Measurements from ENCODE around the gene STK38L.

The STK38L gene

DNA sequence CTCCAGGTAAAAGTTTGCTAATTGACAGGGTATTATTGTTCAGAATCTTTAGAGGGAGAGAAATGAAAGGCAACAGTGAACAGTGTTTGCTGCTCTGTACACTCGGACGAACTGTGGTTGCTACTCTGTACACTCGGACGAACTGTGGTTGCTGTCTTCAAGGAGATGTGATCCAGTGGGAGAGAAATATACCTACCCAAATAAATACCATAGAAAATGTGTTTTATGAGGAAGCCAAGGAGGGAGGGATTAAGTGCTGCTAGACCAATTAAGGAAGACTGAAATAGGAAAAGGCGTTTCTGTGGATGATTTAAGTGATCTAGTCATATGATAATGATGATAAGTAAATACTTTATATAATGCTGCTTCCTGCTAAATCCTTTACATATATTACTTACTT is 2.7 kb downstream of the STK38L start:
- peaks cover 41% of the 10 kb centered on the region for H3K4me1 Mint-ChIP-seq (ENCODE audit: low read depth)
- no peak overlapping the region for H3K27ac Mint-ChIP-seq
- peaks cover 8% of the 10 kb centered on the region for H3K36me3 Mint-ChIP-seq (ENCODE audit: low read depth)
- no peaks in the 10 kb centered on the region for H3K27me3 Mint-ChIP-seq
- peak overlapping the region; percentile 17 for H3K4me3 Mint-ChIP-seq
- H3K9me3 Mint-ChIP-seq = peaks cover 6% of the 10 kb centered on the region

DNA sequence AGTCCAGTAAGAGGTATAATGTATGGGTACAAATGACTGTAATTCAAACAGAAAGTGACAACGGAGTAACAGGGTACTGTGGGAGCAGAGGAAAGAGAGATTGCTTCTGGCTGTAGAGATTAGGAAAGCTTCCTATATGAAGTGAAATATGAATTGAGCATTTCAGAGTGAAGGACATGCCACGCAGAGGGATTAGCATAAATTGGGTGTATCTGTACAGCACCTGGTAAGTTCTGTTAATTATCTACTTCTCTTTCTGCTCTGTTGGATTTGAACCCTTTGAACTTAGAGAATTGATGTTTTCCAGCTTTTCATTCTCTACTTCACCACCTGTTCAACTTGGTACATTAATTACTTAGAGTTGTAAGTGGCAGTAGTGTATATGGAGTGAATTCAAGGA is 8.8 kb downstream of the STK38L start:
- Mint-ChIP-seq H3K27ac (no peak overlapping the region), H3K27me3 (no peaks in the 10 kb centered on the region)

DNA sequence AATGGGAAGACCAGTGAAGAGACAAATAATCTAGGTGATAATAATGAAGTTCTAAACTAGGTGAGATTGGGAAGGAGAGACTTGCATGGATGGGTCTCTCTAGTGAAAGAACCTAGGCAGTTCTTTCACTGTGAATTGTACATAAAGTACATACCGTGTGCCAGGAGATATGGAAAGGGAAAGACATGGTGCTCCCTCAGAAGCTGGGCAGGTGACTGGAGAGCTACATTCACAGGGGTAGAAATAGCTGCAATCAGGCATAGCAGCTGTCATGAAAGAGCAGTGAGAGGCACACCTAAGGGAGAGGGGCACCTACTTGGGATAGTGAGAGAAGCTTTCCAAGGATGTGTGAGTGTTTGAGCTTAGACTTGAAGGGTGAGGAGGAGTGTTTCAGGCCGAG is 9.3 kb downstream of the STK38L start:
- Mint-ChIP-seq H3K4me3 (no peak overlapping the region), H3K27ac (no peak overlapping the region), H3K27me3 (no peaks in the 10 kb centered on the region)

More for the DNA sequence above, 8.8 kb downstream of the STK38L start:
- Mint-ChIP-seq H3K4me1 (ENCODE audit: low read depth) (peaks cover 33% of the 10 kb centered on the region), H3K36me3 (ENCODE audit: low read depth) (peaks cover 11% of the 10 kb centered on the region), H3K4me3 (no peak overlapping the region), H3K9me3 (no peaks in the 10 kb centered on the region)

DNA sequence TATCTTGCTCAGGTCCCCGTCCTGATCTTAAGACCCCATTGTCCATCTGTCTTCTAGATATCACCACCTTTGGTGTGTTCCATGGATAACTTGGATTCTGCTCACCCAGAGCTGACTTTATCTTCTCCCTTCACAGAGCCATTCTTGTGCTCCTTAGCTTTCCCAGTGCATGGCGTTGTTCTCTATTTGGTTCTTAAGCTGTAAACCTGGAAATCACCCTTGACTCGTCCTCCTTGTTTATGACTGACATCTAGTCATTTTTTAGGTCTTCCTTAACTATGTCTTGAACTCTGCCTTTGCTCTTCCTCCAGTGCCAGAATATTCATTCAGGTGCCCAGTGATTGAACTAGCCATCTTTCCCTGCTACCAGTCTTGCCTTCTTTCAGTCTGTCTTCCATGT is 11.7 kb downstream of the STK38L start:
- Mint-ChIP-seq H3K9me3 (no peaks in the 10 kb centered on the region), H3K27ac (no peak overlapping the region), H3K27me3 (no peaks in the 10 kb centered on the region), H3K36me3 (ENCODE audit: low read depth) (peaks cover 22% of the 10 kb centered on the region), H3K4me1 (ENCODE audit: low read depth) (peaks cover 45% of the 10 kb centered on the region), H3K4me3 (no peak overlapping the region)

More for the DNA sequence above, 9.3 kb downstream of the STK38L start:
- no peaks in the 10 kb centered on the region for H3K9me3 Mint-ChIP-seq
- peaks cover 11% of the 10 kb centered on the region for H3K36me3 Mint-ChIP-seq (ENCODE audit: low read depth)
- peaks cover 33% of the 10 kb centered on the region for H3K4me1 Mint-ChIP-seq (ENCODE audit: low read depth)

DNA sequence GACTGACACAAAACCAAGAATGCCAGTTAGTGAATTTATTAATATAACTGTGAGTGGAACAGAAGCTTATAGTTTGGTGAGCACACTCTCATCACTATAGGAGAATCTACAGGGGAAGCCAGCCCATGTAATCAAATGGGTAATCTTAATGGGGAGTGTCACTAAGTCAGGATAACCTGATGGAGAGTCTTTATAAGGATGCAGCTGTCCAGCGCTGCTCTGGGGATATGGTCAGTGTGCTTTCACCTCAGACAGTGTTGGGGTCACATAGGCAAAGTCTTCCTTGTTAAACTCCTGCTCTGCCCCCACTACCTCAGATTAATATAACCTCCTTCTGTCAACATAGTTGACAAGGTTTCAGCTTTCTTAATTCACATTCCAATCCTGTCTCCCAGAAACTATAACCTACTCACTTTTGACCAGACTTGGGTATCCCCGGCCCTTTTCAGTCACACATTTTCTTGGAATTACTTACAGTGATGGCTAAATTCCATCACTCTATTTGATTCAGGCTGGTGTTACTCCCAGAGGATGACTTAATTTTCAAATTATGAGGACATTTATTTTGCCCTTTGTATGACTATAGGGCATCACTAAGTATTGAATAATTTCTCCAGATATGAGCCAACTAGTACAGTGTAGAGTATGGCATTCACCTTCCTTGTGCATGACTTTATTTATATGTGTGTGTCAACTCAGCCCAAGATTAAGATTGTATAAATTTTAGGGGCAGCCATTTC is 13.2 kb downstream of the STK38L start:
- Mint-ChIP-seq H3K27me3 (no peaks in the 10 kb centered on the region), H3K4me1 (ENCODE audit: low read depth) (peaks cover 47% of the 10 kb centered on the region), H3K36me3 (ENCODE audit: low read depth) (peaks cover 19% of the 10 kb centered on the region), H3K4me3 (no peak overlapping the region), H3K27ac (no peak overlapping the region), H3K9me3 (no peaks in the 10 kb centered on the region)

DNA sequence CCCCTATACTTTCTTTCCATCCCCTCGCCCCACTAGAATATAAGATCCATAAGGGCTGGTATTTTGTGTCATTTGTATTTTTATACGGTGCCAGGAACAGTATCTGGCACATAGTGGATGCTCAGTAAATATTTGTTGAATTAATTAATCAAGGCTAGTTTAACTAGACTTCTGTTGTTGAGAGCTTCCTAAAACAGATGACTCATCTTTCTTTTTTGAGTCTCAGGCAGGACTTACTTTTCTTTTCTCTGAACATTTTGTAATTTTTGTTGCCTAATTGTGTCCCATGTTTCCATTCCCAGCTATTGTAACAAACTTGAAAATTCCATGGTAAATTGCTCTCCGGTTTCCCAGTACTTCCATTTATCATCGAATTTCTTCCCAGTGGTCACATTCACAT is 16.7 kb downstream of the STK38L start:
- Mint-ChIP-seq H3K27ac (no peak overlapping the region), H3K4me3 (no peak overlapping the region), H3K36me3 (ENCODE audit: low read depth) (peaks cover 29% of the 10 kb centered on the region), H3K27me3 (no peaks in the 10 kb centered on the region), H3K9me3 (peaks cover 6% of the 10 kb centered on the region), H3K4me1 (ENCODE audit: low read depth) (peaks cover 25% of the 10 kb centered on the region)

DNA sequence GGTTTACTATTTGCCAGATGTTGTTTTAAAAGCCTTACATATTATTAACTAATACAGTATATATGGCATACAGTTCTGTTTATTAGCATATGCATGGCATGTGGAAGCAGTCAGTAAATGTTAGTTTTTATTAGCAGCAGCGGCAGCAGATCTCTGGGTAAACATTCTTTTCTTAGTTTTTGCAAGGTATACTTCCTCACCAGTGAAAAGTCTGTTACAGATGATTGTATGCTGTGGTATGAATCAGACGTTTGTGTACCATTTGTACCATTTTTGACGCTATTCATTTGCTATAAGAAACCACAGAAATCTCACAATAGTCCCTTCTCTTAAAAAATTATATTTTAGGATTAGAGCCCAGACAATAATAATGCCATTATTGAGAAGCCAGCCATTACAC is 17.8 kb downstream of the STK38L start:
- H3K36me3 Mint-ChIP-seq (ENCODE audit: low read depth) = peaks cover 30% of the 10 kb centered on the region
- peaks cover 21% of the 10 kb centered on the region for H3K4me1 Mint-ChIP-seq (ENCODE audit: low read depth)
- H3K9me3 Mint-ChIP-seq = peaks cover 12% of the 10 kb centered on the region
- H3K27me3 Mint-ChIP-seq = no peaks in the 10 kb centered on the region
- no peak overlapping the region for H3K4me3 Mint-ChIP-seq
- no peak overlapping the region for H3K27ac Mint-ChIP-seq

DNA sequence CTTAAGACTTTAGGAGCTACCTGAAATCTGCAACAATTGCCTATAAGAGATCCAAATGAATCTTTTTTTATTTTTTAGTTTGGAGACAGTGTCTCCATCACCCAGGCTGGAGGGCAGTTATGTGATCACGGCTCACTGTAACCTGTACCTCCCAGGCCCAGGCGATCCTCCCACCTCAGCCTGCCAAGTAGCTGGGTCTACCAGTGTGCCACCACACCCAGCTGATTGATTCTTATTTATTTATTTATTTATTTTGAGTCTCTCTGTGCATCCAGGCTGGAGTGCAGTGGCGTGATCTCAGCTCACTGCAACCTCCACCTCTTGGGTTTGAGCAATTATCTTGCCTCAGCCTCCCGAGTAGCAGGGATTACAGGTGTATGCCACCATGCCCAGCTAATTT is 26.1 kb downstream of the STK38L start:
- Mint-ChIP-seq H3K27me3 (no peaks in the 10 kb centered on the region), H3K9me3 (peaks cover 8% of the 10 kb centered on the region), H3K4me3 (no peak overlapping the region), H3K4me1 (ENCODE audit: low read depth) (peaks cover 9% of the 10 kb centered on the region), H3K36me3 (ENCODE audit: low read depth) (peaks cover 29% of the 10 kb centered on the region), H3K27ac (no peak overlapping the region)

DNA sequence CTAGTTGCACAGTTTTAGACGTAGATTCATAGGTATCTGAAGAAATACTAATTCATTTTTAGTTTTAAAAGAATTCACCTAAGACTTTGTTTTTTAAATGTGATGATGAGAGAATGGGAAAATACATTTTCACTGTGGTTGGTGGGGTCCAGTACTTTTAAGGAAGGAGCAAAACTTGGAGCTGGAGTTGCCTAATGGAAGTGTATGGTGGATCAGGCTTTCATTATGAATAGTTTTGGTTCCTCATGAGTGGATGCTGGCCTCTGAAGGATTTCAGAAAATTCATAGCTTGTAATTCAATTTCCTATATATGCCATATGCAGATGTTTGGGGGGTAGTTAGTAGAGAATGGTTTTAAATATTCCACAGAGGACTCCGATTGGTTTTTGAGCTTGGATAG is 27.1 kb downstream of the STK38L start:
- no peak overlapping the region for H3K4me3 Mint-ChIP-seq
- H3K27ac Mint-ChIP-seq = no peak overlapping the region
- H3K9me3 Mint-ChIP-seq = peaks cover 8% of the 10 kb centered on the region
- H3K27me3 Mint-ChIP-seq = no peaks in the 10 kb centered on the region
- peaks cover 28% of the 10 kb centered on the region for H3K36me3 Mint-ChIP-seq (ENCODE audit: low read depth)
- H3K4me1 Mint-ChIP-seq (ENCODE audit: low read depth) = peaks cover 9% of the 10 kb centered on the region

DNA sequence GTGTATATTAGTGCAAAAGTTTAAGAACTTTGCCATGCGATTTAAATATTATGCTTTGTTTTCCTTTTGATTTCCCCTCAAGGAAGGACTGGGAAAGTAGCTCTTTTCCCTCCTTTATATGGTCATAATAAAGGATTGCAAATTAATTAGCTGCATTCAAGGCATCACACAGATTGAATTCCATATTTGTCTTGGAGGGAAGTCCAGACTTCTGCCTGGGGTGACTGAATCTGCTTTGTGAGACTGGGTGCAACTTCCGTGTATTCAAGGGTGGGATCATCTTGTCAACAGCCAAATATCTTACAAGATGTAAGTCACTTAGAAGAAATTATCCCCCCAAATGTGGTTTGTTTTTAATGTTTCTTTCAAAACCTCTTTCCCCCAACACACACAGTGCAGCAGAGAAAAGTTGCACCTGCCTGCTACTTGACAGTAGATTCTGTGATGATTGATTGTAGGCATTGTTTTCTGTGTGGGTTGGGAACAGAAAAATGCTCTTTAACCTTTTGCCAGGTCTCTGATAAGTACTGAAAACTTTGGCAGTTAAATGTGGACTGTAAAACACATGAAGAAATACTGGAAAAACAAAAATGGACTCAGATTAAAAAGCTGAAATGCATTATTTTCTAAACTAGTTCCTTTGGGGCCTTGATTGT is 28.4 kb downstream of the STK38L start:
- no peaks in the 10 kb centered on the region for H3K27me3 Mint-ChIP-seq
- H3K4me1 Mint-ChIP-seq (ENCODE audit: low read depth) = peaks cover 16% of the 10 kb centered on the region
- H3K27ac Mint-ChIP-seq = no peak overlapping the region
- peaks cover 20% of the 10 kb centered on the region for H3K36me3 Mint-ChIP-seq (ENCODE audit: low read depth)
- H3K4me3 Mint-ChIP-seq = no peak overlapping the region
- H3K9me3 Mint-ChIP-seq = peaks cover under 1% of the 10 kb centered on the region

DNA sequence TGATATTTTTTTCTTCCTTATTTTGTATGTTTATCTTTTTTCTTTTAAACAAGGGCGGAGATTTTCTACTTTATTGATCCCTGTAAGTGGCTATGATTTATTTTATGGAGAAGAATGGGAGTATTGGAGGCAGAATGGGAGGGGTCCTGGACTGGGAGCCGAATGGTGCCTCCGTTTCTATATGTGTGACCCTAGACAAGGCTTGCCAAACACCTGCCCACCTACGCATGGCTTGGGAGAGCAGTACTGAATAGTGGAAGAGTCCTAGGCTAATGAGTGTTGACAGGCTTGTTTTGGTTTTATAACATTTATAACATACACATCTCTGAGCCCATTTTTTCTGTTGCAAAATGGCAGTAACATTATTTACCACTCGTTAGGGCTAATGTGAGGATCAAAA is 29.0 kb downstream of the STK38L start:
- Mint-ChIP-seq H3K27ac (no peak overlapping the region), H3K4me3 (no peak overlapping the region), H3K36me3 (ENCODE audit: low read depth) (peaks cover 13% of the 10 kb centered on the region), H3K9me3 (no peaks in the 10 kb centered on the region), H3K4me1 (ENCODE audit: low read depth) (peaks cover 22% of the 10 kb centered on the region), H3K27me3 (no peaks in the 10 kb centered on the region)

DNA sequence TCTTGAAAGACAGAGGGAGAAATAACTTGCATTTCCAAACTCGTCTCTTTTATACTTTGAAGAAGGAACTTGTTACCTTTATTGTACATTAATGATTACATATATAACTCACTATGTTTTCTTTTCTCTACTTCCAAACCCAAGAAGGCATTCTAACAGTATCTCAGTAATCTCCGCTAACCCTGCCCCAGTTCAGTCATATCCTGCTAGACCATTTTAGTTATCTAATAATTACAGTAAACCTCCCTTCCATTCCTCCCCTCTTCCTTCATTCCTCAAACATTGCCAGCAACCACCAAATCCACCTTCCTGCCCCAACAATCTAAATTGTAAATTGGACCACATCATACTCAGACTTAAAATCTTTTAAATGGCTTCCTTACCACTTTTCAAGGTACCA is 30.6 kb downstream of the STK38L start:
- peaks cover 38% of the 10 kb centered on the region for H3K4me1 Mint-ChIP-seq (ENCODE audit: low read depth)
- peaks cover 11% of the 10 kb centered on the region for H3K36me3 Mint-ChIP-seq (ENCODE audit: low read depth)

DNA sequence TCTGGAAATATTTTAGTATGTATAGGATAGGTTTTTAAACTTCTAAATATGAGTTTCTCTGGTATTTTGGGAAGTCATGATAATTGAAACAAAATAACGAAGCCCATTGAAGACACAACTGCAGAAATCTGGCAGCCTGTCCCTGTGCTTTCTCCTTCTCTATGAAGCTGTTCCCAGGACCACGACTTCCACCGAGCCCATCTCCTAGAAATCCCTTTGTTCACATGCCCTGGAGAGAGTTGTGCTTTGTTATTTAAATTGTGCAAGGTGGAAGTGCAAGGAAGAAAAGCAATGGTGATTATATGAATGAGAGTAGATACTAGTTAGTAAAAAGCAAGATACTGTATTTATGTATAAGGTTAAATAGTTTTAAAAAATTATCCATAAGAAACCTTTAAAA is 32.2 kb downstream of the STK38L start:
- H3K9me3 Mint-ChIP-seq = no peaks in the 10 kb centered on the region
- H3K27me3 Mint-ChIP-seq = no peaks in the 10 kb centered on the region
- H3K27ac Mint-ChIP-seq = no peak overlapping the region
- peaks cover 14% of the 10 kb centered on the region for H3K36me3 Mint-ChIP-seq (ENCODE audit: low read depth)
- H3K4me1 Mint-ChIP-seq (ENCODE audit: low read depth) = peaks cover 40% of the 10 kb centered on the region
- H3K4me3 Mint-ChIP-seq = no peak overlapping the region

More for the DNA sequence above, 30.6 kb downstream of the STK38L start:
- no peak overlapping the region for H3K27ac Mint-ChIP-seq
- no peaks in the 10 kb centered on the region for H3K9me3 Mint-ChIP-seq
- no peak overlapping the region for H3K4me3 Mint-ChIP-seq
- no peaks in the 10 kb centered on the region for H3K27me3 Mint-ChIP-seq

DNA sequence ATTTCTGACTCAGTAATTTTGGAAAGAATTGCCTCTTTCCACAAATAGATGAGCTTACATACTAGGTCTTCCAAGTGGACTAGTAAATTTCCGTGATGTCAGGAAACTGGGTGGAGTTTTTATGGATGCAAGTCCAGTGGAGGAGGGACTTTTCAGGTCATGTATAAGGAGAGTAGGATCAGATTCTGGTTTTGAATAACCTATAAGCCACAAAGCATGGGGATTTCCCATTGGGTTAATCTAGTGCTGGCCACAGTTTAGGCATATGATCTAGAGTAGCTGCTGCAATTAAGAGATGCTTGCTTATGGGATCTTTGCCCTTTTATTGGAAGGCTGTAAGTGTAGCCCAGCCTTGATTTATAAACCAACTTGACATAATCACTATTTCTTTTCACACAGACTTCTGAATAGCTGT is 33.8 kb downstream of the STK38L start:
- no peaks in the 10 kb centered on the region for H3K9me3 Mint-ChIP-seq
- peaks cover 14% of the 10 kb centered on the region for H3K36me3 Mint-ChIP-seq (ENCODE audit: low read depth)
- H3K4me1 Mint-ChIP-seq (ENCODE audit: low read depth) = peaks cover 36% of the 10 kb centered on the region
- H3K27me3 Mint-ChIP-seq = no peaks in the 10 kb centered on the region
- H3K4me3 Mint-ChIP-seq = peak overlapping the region; percentile 23
- H3K27ac Mint-ChIP-seq = peak overlapping the region; percentile 63

DNA sequence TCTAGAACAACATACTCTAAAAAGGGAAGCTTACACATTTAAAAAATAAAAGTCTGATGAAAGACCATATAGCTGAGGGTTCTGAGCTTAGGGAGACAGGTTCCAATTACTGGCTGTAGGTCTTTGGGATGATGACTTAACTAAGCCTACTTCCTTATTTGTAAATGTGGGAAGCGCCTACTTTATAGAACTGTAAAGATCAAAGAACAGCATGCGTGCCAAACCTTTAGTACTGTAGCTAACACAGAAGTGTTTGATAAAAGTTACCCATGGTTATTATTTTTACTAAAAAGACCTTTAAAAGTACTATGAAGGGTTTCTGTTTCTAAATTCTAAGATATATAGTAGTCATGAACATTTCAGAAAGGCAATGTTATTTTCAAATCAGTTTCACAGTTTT is 35.7 kb downstream of the STK38L start:
- H3K27me3 Mint-ChIP-seq = no peaks in the 10 kb centered on the region
- peaks cover 7% of the 10 kb centered on the region for H3K36me3 Mint-ChIP-seq (ENCODE audit: low read depth)
- H3K4me1 Mint-ChIP-seq (ENCODE audit: low read depth) = peaks cover 37% of the 10 kb centered on the region
- H3K9me3 Mint-ChIP-seq = no peaks in the 10 kb centered on the region
- no peak overlapping the region for H3K4me3 Mint-ChIP-seq
- no peak overlapping the region for H3K27ac Mint-ChIP-seq

DNA sequence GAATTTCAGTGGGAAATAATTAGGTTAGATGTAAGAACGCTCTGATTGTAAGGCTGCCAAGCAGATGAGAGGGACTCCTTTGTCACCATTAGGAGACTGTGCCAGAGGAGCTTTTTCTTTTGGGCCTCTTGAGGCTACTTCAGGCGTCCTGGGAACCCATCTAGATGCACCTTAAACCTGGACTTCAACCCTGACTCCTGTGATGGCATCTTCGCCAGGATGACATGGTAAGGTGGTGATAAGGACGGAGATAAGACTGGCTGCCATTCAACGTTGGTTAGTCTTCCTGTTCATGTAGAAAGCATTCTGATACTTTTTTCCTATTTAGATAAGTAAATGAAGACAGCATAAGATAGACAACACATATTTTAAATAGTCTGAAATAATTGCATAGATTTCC is 36.3 kb downstream of the STK38L start:
- peaks cover 38% of the 10 kb centered on the region for H3K4me1 Mint-ChIP-seq (ENCODE audit: low read depth)
- H3K9me3 Mint-ChIP-seq = no peaks in the 10 kb centered on the region
- H3K4me3 Mint-ChIP-seq = no peak overlapping the region
- peaks cover 3% of the 10 kb centered on the region for H3K36me3 Mint-ChIP-seq (ENCODE audit: low read depth)
- no peak overlapping the region for H3K27ac Mint-ChIP-seq
- H3K27me3 Mint-ChIP-seq = no peaks in the 10 kb centered on the region

Data from stimulated activated naive CD8-positive, alpha-beta T cell treated with anti-CD3 and anti-CD28 coated beads, Interleukin-15, Interleukin-2, amounts not matched to agents 100 ng/mL and 50 ng/mL, for 24 hours (primary cell).